IMR-90 (cell line): ENCODE data around the gene CCT7. TPM values are rescaled to one million over a fixed set of nuclear protein-coding genes. Genes with fewer than 3 reads are reported as not detected.

Experiments used
- ATAC-seq: fragments of 200-7000 bp; cut with Tn5 transposase; 2 replicates; pipeline ENCODE4 v1.9.1; 2020; ENCODE audit warnings: low read depth, mild to moderate bottlenecking, moderate library complexity
- BruUV-seq: library from RNA; stranded (reverse); fragments of 400-500 nt; replicated peaks from 2 replicates; lab custom pipeline; 2021; lab: Mats Ljungman, UMichigan
- CTCF ChIA-PET: fragments of 300-600 bp; formaldehyde crosslinking; extraction: SDS; loops from one replicate; lab custom pipeline; 2021; ENCODE audit warnings: antibody characterized with exemption; lab: Yijun Ruan, JAX
- POLR2A ChIA-PET: fragments of 300-600 bp; sonication (Branson Sonifier 250); formaldehyde crosslinking; loops from one replicate; lab custom pipeline; 2022; ENCODE audit warnings: antibody characterized with exemption; ENCODE audit not compliant: unreplicated experiment; lab: Charles Lee
- DNase-seq: peaks from one replicate; pipeline ENCODE4 v3.0.0; 2013
- H2AFZ ChIP-seq: replicated peaks from 2 replicates; pipeline ENCODE3; 2013; ENCODE audit warnings: low read length, mild to moderate bottlenecking; ENCODE audit not compliant: poor library complexity
- H2AK5ac ChIP-seq: 2 replicates; pipeline ENCODE4 v1.6.1; 2013; ENCODE audit warnings: low read depth, low read length, inconsistent platforms
- H2AK9ac ChIP-seq: replicated peaks from 2 replicates; pipeline ENCODE3; 2013; ENCODE audit warnings: mild to moderate bottlenecking, low read depth, low read length, moderate library complexity; ENCODE audit not compliant: poor library complexity
- H2BK120ac ChIP-seq: 2 replicates; pipeline ENCODE4 v1.6.1; 2013; ENCODE audit warnings: low read depth, low read length, inconsistent platforms
- H2BK15ac ChIP-seq: 3 replicates; pipeline ENCODE4 v1.6.1; 2013; ENCODE audit warnings: low read depth, low read length, inconsistent platforms
- H2BK20ac ChIP-seq: 2 replicates; pipeline ENCODE4 v1.6.1; 2013; ENCODE audit warnings: low read depth, mild to moderate bottlenecking, inconsistent platforms, low read length, moderate library complexity
- H2BK5ac ChIP-seq: 2 replicates; pipeline ENCODE4 v1.6.1; 2013; ENCODE audit warnings: mild to moderate bottlenecking, low read depth, low read length, inconsistent platforms; ENCODE audit not compliant: poor library complexity, severe bottlenecking
- H3K14ac ChIP-seq: replicated peaks from 2 replicates; pipeline ENCODE4 v1.6.1; 2013; ENCODE audit warnings: low read depth, low read length, inconsistent platforms
- H3K18ac ChIP-seq: 2 replicates; pipeline ENCODE4 v1.6.1; 2013; ENCODE audit warnings: low read depth, low read length, control low read depth
- H3K23ac ChIP-seq: 2 replicates; pipeline ENCODE4 v1.6.1; 2013; ENCODE audit warnings: low read depth, low read length, inconsistent platforms
- H3K27ac ChIP-seq: 2 replicates; pipeline ENCODE4 v1.5.1; 2013; ENCODE audit warnings: mild to moderate bottlenecking, control low read depth, low read length; ENCODE audit not compliant: insufficient read depth
- H3K27me3 ChIP-seq: 2 replicates; pipeline ENCODE4 v1.6.1; 2013; ENCODE audit warnings: low read length; ENCODE audit not compliant: control insufficient read depth, insufficient read depth
- H3K36me3 ChIP-seq: 2 replicates; pipeline ENCODE4 v1.6.1; 2013; ENCODE audit warnings: low read length, mixed read lengths; ENCODE audit not compliant: control insufficient read depth, insufficient read depth
- H3K4ac ChIP-seq: 2 replicates; pipeline ENCODE4 v1.6.1; 2013; ENCODE audit warnings: low read depth, low read length, inconsistent platforms
- H3K4me1 ChIP-seq: 2 replicates; pipeline ENCODE4 v1.6.1; 2013; ENCODE audit warnings: low read length, mixed read lengths; ENCODE audit not compliant: control insufficient read depth, insufficient read depth
- H3K4me2 ChIP-seq: 2 replicates; pipeline ENCODE4 v1.6.1; 2013; ENCODE audit warnings: low read depth, mild to moderate bottlenecking, control low read depth, low read length, moderate library complexity
- H3K4me3 ChIP-seq: 2 replicates; pipeline ENCODE4 v1.5.1; 2013; ENCODE audit warnings: low read depth, mild to moderate bottlenecking, control low read depth, low read length, moderate library complexity; ENCODE audit not compliant: insufficient read depth
- H3K56ac ChIP-seq: 2 replicates; pipeline ENCODE4 v1.6.1; 2013; ENCODE audit warnings: low read length, inconsistent platforms; ENCODE audit not compliant: insufficient read depth; ENCODE audit errors: extremely low read depth
- H3K79me1 ChIP-seq, 2 experiments: 2 replicates each; pipeline ENCODE4 v1.6.1; 2013; ENCODE audit warnings: low read length in 2 of 2, inconsistent platforms in 1 of 2, low read depth in 1 of 2
- H3K9ac ChIP-seq: 2 replicates; pipeline ENCODE4 v1.6.1; 2013; ENCODE audit warnings: low read depth, low read length, control low read depth
- H3K9me1 ChIP-seq: 2 replicates; pipeline ENCODE4 v1.6.1; 2013; ENCODE audit warnings: low read length, inconsistent platforms; ENCODE audit not compliant: insufficient read depth
- H3K9me3 ChIP-seq: 2 replicates; pipeline ENCODE4 v1.6.1; 2013; ENCODE audit warnings: low read length; ENCODE audit not compliant: control insufficient read depth, insufficient read depth
- H4K20me1 ChIP-seq: 2 replicates; pipeline ENCODE4 v1.6.1; 2013; ENCODE audit warnings: low read length, inconsistent platforms; ENCODE audit not compliant: insufficient read depth
- H4K5ac ChIP-seq: 2 replicates; pipeline ENCODE4 v1.6.1; 2013; ENCODE audit warnings: mild to moderate bottlenecking, low read depth, low read length, control low read depth
- H4K8ac ChIP-seq, 2 experiments: 2 replicates each; pipeline ENCODE4 v1.6.1; 2013; ENCODE audit warnings: low read depth in 2 of 2, low read length in 2 of 2, control low read depth in 1 of 2, inconsistent platforms in 1 of 2
- H4K91ac ChIP-seq: 2 replicates; pipeline ENCODE4 v1.6.1; 2013; ENCODE audit warnings: low read depth, low read length, inconsistent platforms; ENCODE audit not compliant: insufficient read depth
- CEBPB ChIP-seq: IDR thresholded peaks from 2 replicates; pipeline ENCODE4 v1.6.1; 2012; ENCODE audit warnings: low read depth, low read length, improper control_type of control experiment
- WGBS, 2 experiments: methylation state at CpG; one replicate each; pipeline versions ENCODE4 v1.1.5 to v1.1.7; 2013; ENCODE audit warnings: missing lambda C conversion rate in 2 of 2; ENCODE audit not compliant: insufficient read length in 1 of 2; ENCODE audit errors: extremely low coverage in 2 of 2; 5-methylcytosine and 5-hydroxymethylcytosine counted together
- dilution Hi-C: fragments of 300-500 bp; cut with HindIII; formaldehyde crosslinking; loops from one replicate; pipeline ENCODE4 v1.14.3; 2018; ENCODE audit warnings: low sequenced_read_pairs; ENCODE audit not compliant: unreplicated experiment
- in situ Hi-C: fragments of 300-500 bp; cut with MboI; formaldehyde crosslinking; loops from 3 replicates; pipeline ENCODE4 v1.14.3; 2019; ENCODE audit warnings: low sequenced_read_pairs, inconsistent platforms, mixed read lengths
- intact Hi-C: fragments of 100-400 bp; cut with micrococcal nuclease; formaldehyde crosslinking; loops from 2 replicates; pipeline ENCODE4 v1.10.0; 2022
- polyA plus RNA-seq, 3 experiments: library from polyadenylated mRNA; depleted of rRNA; stranded (reverse); fragments of >200 nt; gene quantifications; 2 replicates each; pipeline ENCODE4 v1.2.3, GENCODE V29; 2012; ENCODE audit warnings: low replicate concordance in 1 of 3
- total RNA-seq: library from RNA; depleted of rRNA; stranded (reverse); fragments of >200 nt; gene quantifications from 2 replicates; pipeline ENCODE4 v1.2.3, GENCODE V29; 2012
- TF ChIP-seq, protein P1 (sequence below): fragments of 150-350 bp; IDR thresholded peaks from 2 replicates; pipeline ENCODE4 v1.6.1; 2017; ENCODE audit warnings: mild to moderate bottlenecking, antibody characterized with exemption, low read length, low read depth

The CCT7 gene
- total and polyA plus RNA-seq, 2 of the 4 experiments (the other 2 are of a cell fraction), result 321 to 575 TPM

DNA sequence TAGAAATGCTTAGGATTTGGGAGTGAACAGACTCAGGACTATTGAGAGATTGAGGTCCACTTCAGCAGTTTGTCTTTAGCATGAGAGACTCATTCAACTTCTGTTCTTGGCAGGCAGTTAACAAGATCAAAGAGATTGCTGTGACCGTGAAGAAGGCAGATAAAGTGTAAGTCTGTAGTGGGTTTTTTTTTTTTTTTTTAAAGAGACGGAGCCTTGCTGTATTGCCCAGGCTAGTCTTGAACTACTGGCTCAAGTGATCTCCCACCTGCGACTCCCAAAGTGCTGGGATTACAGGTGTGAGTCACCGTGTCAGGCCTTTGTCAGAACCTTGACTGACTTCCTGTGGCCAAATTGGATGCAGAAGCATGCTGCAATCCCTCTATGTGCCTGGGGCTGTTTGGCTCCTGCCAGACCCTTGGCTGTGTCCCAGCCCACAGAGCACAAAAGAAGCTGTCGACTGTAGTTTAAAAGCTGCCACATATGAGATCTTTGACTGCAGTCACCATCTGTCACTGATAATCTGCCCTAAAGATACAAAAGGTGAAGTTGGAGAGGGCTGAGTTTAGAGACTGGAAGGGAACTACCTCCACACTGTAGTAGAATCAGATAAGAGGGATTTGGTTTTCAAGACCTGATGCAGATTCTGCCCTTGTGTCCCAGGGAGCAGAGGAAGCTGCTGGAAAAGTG is 9.9 kb downstream of the CCT7 start:
- intact Hi-C loops, result no loop called here
- Histone ChIP-seq H3K79me1 (peaks cover 50 to 57% of the 10 kb centered on the region in 2 experiments), H3K14ac (no peak overlapping the region), H3K9me3 (no peaks in the 10 kb centered on the region), H3K23ac (no peak overlapping the region), H3K27ac (no peak overlapping the region), H3K4ac (no peak overlapping the region), H3K18ac (no peak overlapping the region), H2BK5ac (no peak overlapping the region), H4K20me1 (peaks cover 37% of the 10 kb centered on the region), H3K36me3 (peaks cover 52% of the 10 kb centered on the region), H3K9ac (no peak overlapping the region), H3K4me2 (no peak overlapping the region), H4K91ac (no peak overlapping the region), H3K9me1 (peaks cover 3% of the 10 kb centered on the region), H2BK15ac (no peak overlapping the region), H3K4me1 (peaks cover 4% of the 10 kb centered on the region; the same call in 1 of the 2 replicates), H3K56ac (no peak overlapping the region), H3K27me3 (no peaks in the 10 kb centered on the region), H2AK9ac (no peak overlapping the region), H4K8ac (no peak overlapping the region), H3K4me3 (no peak overlapping the region), H2AFZ (no peak overlapping the region), H4K5ac (no peak overlapping the region), H2BK120ac (no peak overlapping the region), H2AK5ac (no peak overlapping the region), H2BK20ac (no peak overlapping the region)
- in situ Hi-C loops, result no loop called here
- ATAC-seq (0 out of 2 replicates have a peak, but pooled peaks have one; percentile 22), DNase-seq (peak; percentile 63)
- BruUV-seq, result no TSS peak
- dilution Hi-C loops, result no loop called here
- 78% methylated on average over 4 of the region's 5 CpGs; no CpG with 5 or more reads in 1 of the 2 experiments for WGBS, 2 experiments
- ChIA-PET CTCF (interaction anchor here (0.9 kb wide), 1 partner anchor 8 kb away, joined by 6 read pairs; no protein-coding TSS in a partner anchor), POLR2A (no interaction called here)
- TF ChIP-seq, protein P1, sequence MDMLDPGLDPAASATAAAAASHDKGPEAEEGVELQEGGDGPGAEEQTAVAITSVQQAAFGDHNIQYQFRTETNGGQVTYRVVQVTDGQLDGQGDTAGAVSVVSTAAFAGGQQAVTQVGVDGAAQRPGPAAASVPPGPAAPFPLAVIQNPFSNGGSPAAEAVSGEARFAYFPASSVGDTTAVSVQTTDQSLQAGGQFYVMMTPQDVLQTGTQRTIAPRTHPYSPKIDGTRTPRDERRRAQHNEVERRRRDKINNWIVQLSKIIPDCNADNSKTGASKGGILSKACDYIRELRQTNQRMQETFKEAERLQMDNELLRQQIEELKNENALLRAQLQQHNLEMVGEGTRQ, result no peak
- TF ChIP-seq CEBPB, result peak; percentile 22; the same call in 1 of the 2 replicates
